Endodermal cell (in vitro differentiated cells): ENCODE data around the gene GPRIN1. TPM values are rescaled to one million over a fixed set of nuclear protein-coding genes. Genes with fewer than 3 reads are reported as not detected.

Experiments used
- DNase-seq: peaks from one replicate; pipeline ENCODE4 v3.0.0-alpha.2; 2017
- H3K27ac ChIP-seq: 2 replicates; pipeline ENCODE4 v1.5.1; 2013; ENCODE audit warnings: mild to moderate bottlenecking, low read depth, low read length, moderate library complexity
- H3K27me3 ChIP-seq: 2 replicates; pipeline ENCODE4 v1.6.1; 2013; ENCODE audit warnings: mild to moderate bottlenecking, low read length, moderate library complexity; ENCODE audit not compliant: insufficient read depth, control insufficient read depth, poor library complexity, severe bottlenecking
- H3K36me3 ChIP-seq: 2 replicates; pipeline ENCODE4 v1.7.0; 2013; ENCODE audit warnings: mild to moderate bottlenecking, low read length, moderate library complexity; ENCODE audit not compliant: control insufficient read depth, insufficient read depth
- H3K4me1 ChIP-seq: one replicate; pipeline ENCODE4 v1.7.0; 2013; ENCODE audit warnings: low read length; ENCODE audit not compliant: control insufficient read depth, insufficient read depth
- H3K4me3 ChIP-seq: 2 replicates; pipeline ENCODE4 v1.5.1; 2013; ENCODE audit warnings: mild to moderate bottlenecking, low read length, moderate library complexity
- H3K9ac ChIP-seq: 2 replicates; pipeline ENCODE4 v1.6.1; 2013; ENCODE audit warnings: mild to moderate bottlenecking, low read length, moderate library complexity; ENCODE audit not compliant: poor library complexity, severe bottlenecking; ENCODE audit errors: extremely low read depth
- H3K9me3 ChIP-seq: 2 replicates; pipeline ENCODE4 v1.6.1; 2013; ENCODE audit warnings: mild to moderate bottlenecking, low read length, moderate library complexity; ENCODE audit not compliant: control insufficient read depth
- H3K27ac Mint-ChIP-seq: 2 replicates; pipeline ENCODE4 v1.8.0; 2020; ENCODE audit warnings: mixed read lengths
- H3K27me3 Mint-ChIP-seq: 2 replicates; pipeline ENCODE4 v1.8.0; 2021; ENCODE audit warnings: mild to moderate bottlenecking, mixed read lengths; ENCODE audit not compliant: insufficient read depth
- H3K36me3 Mint-ChIP-seq: 2 replicates; pipeline ENCODE4 v1.8.0; 2020; ENCODE audit warnings: low read depth, mixed read lengths
- H3K4me1 Mint-ChIP-seq: 2 replicates; pipeline ENCODE4 v1.8.0; 2020; ENCODE audit warnings: mixed read lengths
- H3K4me3 Mint-ChIP-seq: 2 replicates; pipeline ENCODE4 v1.8.0; 2020; ENCODE audit warnings: mild to moderate bottlenecking, moderate library complexity, mixed read lengths
- H3K9me3 Mint-ChIP-seq: 2 replicates; pipeline ENCODE4 v1.8.0; 2020; ENCODE audit warnings: mild to moderate bottlenecking, mixed read lengths
- CTCF ChIP-seq: fragments of 200-600 bp; sonication (generic); conservative IDR thresholded peaks from 2 replicates; pipeline ENCODE4 v1.5.0; 2021; ENCODE audit warnings: antibody characterized with exemption, mild to moderate bottlenecking
- WGBS, 2 experiments: methylation state at CpG; one replicate each; pipeline versions ENCODE4 v1.1.5 to v1.1.7; 2013; ENCODE audit warnings: missing lambda C conversion rate in 2 of 2, mixed read lengths in 1 of 2; ENCODE audit not compliant: insufficient coverage in 1 of 2, insufficient read length in 1 of 2; 5-methylcytosine and 5-hydroxymethylcytosine counted together
- total RNA-seq, 2 donors: library from RNA; stranded (reverse); fragmentation: NEBNext Ultra II Directional in 1 of 2; extraction: Animal tissue kit (Norgen Biotek cat#: 25700) in 1 of 2; gene quantifications; 2 replicates in 1 of 2; 3 replicates in 1 of 2; pipeline ENCODE4 v1.2.1, GENCODE V29; 2021

Gene GPRIN1
- total RNA-seq, 2 donors from 2014 or later = 4.5 to 4.9 TPM

GRCh38 chr5:176579323-176579722, 30.6 kb downstream of the GPRIN1 start:
- no peak for DNase-seq
- Histone ChIP-seq H3K36me3 (no peaks in the 10 kb centered on the region), H3K4me3 (no peak overlapping the region), H3K9ac (no peak overlapping the region), H3K4me1 (no peaks in the 10 kb centered on the region), H3K27me3 (no peaks in the 10 kb centered on the region), H3K9me3 (no peaks in the 10 kb centered on the region), H3K27ac (no peak overlapping the region)
- peaks cover 5% of the 10 kb centered on the region for H3K9me3 Mint-ChIP-seq
- no peak overlapping the region for H3K4me3 Mint-ChIP-seq
- H3K27me3 Mint-ChIP-seq = peaks cover 4% of the 10 kb centered on the region
- no peak overlapping the region for H3K27ac Mint-ChIP-seq
- H3K4me1 Mint-ChIP-seq = no peaks in the 10 kb centered on the region
- WGBS, 2 experiments = 82 to 88% methylated on average over 4 of the region's 4 CpGs
- no peaks in the 10 kb centered on the region for H3K36me3 Mint-ChIP-seq
- no peak for TF ChIP-seq CTCF

- no peak overlapping the region for H3K9ac ChIP-seq
- Mint-ChIP-seq H3K9me3 (no peaks in the 10 kb centered on the region), H3K27ac (no peak overlapping the region), H3K4me3 (no peak overlapping the region), H3K36me3 (no peaks in the 10 kb centered on the region), H3K27me3 (peaks cover 2% of the 10 kb centered on the region), H3K4me1 (no peaks in the 10 kb centered on the region)
- no peaks in the 10 kb centered on the region for H3K27me3 ChIP-seq
- peak; percentile 81 for TF ChIP-seq CTCF
- DNase-seq = peak; percentile 96
- H3K9me3 ChIP-seq = no peaks in the 10 kb centered on the region
- no peaks in the 10 kb centered on the region for H3K4me1 ChIP-seq
- 32 to 35% methylated on average over 9 to 15 of the region's 15 CpGs for WGBS, 2 experiments
- no peak overlapping the region for H3K27ac ChIP-seq
- H3K4me3 ChIP-seq = no peak overlapping the region
- H3K36me3 ChIP-seq = no peaks in the 10 kb centered on the region
These were observed 31.6 kb downstream of the GPRIN1 start for GRCh38 chr5:176578391-176578808.

GRCh38 chr5:176577312-176578176, 32.4 kb downstream of the GPRIN1 start:
- Histone ChIP-seq H3K36me3 (no peaks in the 10 kb centered on the region), H3K27me3 (no peaks in the 10 kb centered on the region), H3K4me3 (no peak overlapping the region), H3K27ac (no peak overlapping the region), H3K9me3 (no peaks in the 10 kb centered on the region), H3K4me1 (no peaks in the 10 kb centered on the region), H3K9ac (no peak overlapping the region)
- no peaks in the 10 kb centered on the region for H3K4me1 Mint-ChIP-seq
- 92 to 95% methylated on average over 21 to 36 of the region's 36 CpGs for whole genome bisulfite sequencing, 2 experiments
- peaks cover 5% of the 10 kb centered on the region for H3K27me3 Mint-ChIP-seq
- no peak overlapping the region for H3K4me3 Mint-ChIP-seq
- no peaks in the 10 kb centered on the region for H3K36me3 Mint-ChIP-seq
- DNase-seq = peak; percentile 41
- H3K9me3 Mint-ChIP-seq = no peaks in the 10 kb centered on the region
- TF ChIP-seq CTCF = no peak
- no peak overlapping the region for H3K27ac Mint-ChIP-seq
